Vagina (tissue), 2 donors: ENCODE measurements around the gene PAGE2B. TPM values are rescaled to one million over a fixed set of nuclear protein-coding genes. Genes with fewer than 3 reads are reported as not detected.
"Not testable (repeated sequence)": the region's sequence is repeated elsewhere in the genome, so short reads cannot be mapped to it uniquely, and the experiment has no call there.

Experiments
- DNase-seq, 2 donors: peaks; one replicate each; pipeline ENCODE4 v3.0.0-alpha.2; 2017; ENCODE audit errors: extremely low spot score in 2 of 2
- H3K27ac ChIP-seq: fragments of 200-600 bp; sonication (generic); one replicate; pipeline ENCODE4 v1.5.1; 2019
- H3K27me3 ChIP-seq: fragments of 200-600 bp; sonication (generic); one replicate; pipeline ENCODE4 v1.5.1; 2019
- H3K36me3 ChIP-seq, 2 donors: fragments of 200-600 bp; sonication (generic); one replicate each; pipeline ENCODE4 v1.5.1; 2017 to 2019
- H3K4me1 ChIP-seq: fragments of 200-600 bp; sonication (generic); one replicate; pipeline ENCODE4 v1.5.1; 2019
- H3K4me3 ChIP-seq, 2 donors: fragments of 200-600 bp; sonication (generic); 1 replicate in 1 of 2; 2 replicates in 1 of 2; pipeline ENCODE4 v1.5.1; 2016 to 2019
- H3K9me3 ChIP-seq: fragments of 200-600 bp; sonication (generic); one replicate; pipeline ENCODE4 v1.5.1; 2019
- CTCF ChIP-seq, 3 experiments: fragments of 450-650 bp in 2 of 3; fragments of 200-600 bp in 1 of 3; sonication (generic) in 1 of 3; IDR thresholded peaks; one replicate each; pipeline ENCODE4 v1.5.1; 2017 to 2019; ENCODE audit warnings: antibody characterized with exemption in 3 of 3, mild to moderate bottlenecking in 2 of 3, moderate library complexity in 2 of 3
- POLR2A ChIP-seq, 2 donors: fragments of 450-650 bp; IDR thresholded peaks; one replicate each; pipeline ENCODE4 v1.6.1; 2017; ENCODE audit warnings: antibody characterized with exemption in 2 of 2, mild to moderate bottlenecking in 2 of 2, moderate library complexity in 2 of 2
- POLR2AphosphoS5 ChIP-seq, 2 donors: sonication (generic); formaldehyde crosslinking; IDR thresholded peaks; one replicate each; pipeline ENCODE4 v1.9.0; 2017; ENCODE audit warnings: antibody characterized with exemption in 2 of 2, mild to moderate bottlenecking in 2 of 2, low read depth in 1 of 2; ENCODE audit not compliant: insufficient read depth in 1 of 2
- intact Hi-C: fragments of 100-400 bp; cut with DNase I; formaldehyde crosslinking; loops from one replicate; pipeline ENCODE4 v1.15.1; 2023
- total RNA-seq: library from RNA; depleted of rRNA; stranded (reverse); fragments of >200 nt; gene quantifications from one replicate; pipeline ENCODE4 v1.2.3, GENCODE V29; 2016

PAGE2B gene
- total RNA-seq, 1 donor from 2014 or later, result not detected

DNA sequence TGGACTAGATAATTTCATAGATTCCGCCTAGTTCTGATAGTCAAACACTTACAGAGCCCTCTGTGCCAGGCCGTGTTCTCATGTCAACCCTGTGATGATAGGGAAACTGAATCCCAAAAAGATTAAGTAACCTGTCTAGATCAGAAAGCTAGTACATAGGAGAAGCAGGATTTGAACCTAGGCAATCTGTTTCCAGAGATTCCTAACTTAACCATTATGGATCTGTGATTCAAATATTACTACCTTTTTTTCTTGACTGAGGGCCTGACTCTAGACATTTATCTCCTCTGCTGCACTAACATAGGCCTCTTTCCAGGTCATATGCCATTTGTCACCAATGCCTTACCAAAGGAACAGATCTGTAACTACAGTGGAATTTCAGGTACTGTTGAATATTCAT lies 45.5 kb upstream of the PAGE2B start:
- intact Hi-C loops, result loop anchor here (10.0 kb wide), 1 partner anchor 1586 kb away; no protein-coding TSS in a partner anchor
- TF ChIP-seq CTCF (IDR thresholded peaks at IDR 0.05), result no peak
- TF ChIP-seq POLR2A (IDR thresholded peaks at IDR 0.05), result no peak
- TF ChIP-seq POLR2AphosphoS5 (IDR thresholded peaks at IDR 0.05; ENCODE audit: insufficient read depth in 1 of 2, low read depth in 1 of 2), result no peak
- no peak for DNase-seq
- Histone ChIP-seq H3K36me3 (no peaks in the 10 kb centered on the region), H3K27me3 (no peaks in the 10 kb centered on the region), H3K9me3 (no peaks in the 10 kb centered on the region), H3K27ac (no peak overlapping the region), H3K4me3 (no peak overlapping the region), H3K4me1 (no peaks in the 10 kb centered on the region)

DNA sequence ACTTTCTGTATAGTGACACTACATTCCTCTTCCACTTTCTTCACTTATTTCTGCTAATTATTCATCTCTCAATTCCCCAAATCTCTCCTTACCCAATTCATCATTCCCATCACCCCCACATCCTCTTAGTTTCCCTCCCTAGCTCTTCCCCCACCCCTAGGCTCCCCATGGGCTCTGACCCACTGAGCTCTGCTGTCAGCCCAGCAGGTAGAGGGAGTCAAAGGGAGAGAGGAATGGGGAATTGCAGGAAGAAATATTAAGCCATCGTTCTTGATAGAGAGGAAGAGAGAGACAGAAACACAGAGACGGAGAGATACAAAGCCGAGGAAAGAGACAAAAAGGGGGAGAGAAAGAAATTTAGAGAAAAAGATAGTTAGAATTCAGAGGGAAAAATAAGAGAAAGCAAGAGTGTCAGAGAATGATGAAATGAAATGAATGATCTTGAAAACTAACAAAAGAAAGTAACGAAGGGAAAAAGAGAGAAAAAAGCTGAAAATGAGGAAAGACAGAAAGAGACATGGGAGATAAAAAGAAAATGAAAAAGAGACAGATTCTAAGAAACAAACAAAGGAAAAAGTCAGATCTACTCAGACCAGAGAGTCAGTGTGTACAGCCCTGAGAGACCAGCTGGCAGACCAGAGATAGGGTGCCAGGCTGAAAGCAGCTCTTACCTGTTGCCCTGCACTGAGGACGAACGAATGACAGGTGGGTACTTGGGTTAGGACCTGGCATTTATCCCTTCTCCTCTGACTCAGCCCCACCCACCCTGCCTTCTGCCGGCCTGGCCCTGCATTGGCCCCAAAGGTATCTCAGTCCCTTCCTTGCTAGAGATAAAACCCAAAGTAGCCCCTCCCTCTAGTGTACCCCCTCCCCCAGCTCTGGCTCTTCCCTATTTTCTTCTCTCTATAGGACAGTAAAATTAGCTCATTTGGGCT lies 44.3 kb upstream of the PAGE2B start, which contains the start of gene ALAS2:
ALAS2 (minus strand) TSS at position 707 of the 935 bp plus-strand sequence. CDS start 4,977 bp downstream, outside the sequence.
- no peak for DNase-seq
- Histone ChIP-seq H3K9me3 (no peaks in the 10 kb centered on the region), H3K27me3 (no peaks in the 10 kb centered on the region), H3K4me1 (no peaks in the 10 kb centered on the region), H3K4me3 (no peak within 1 kb of the TSS), H3K27ac (no peak within 1 kb of the TSS), H3K36me3 (no peaks in the 10 kb centered on the region)
- no peak for TF ChIP-seq CTCF (IDR thresholded peaks at IDR 0.05)
- no peak for TF ChIP-seq POLR2AphosphoS5 (IDR thresholded peaks at IDR 0.05; ENCODE audit: insufficient read depth in 1 of 2, low read depth in 1 of 2)
- no peak for TF ChIP-seq POLR2A (IDR thresholded peaks at IDR 0.05)
- intact Hi-C loops, result no loop called here

GRCh38 chrX:55033429-55033828 lies 41.4 kb upstream of the PAGE2B start:
- intact Hi-C loops, result no loop called here
- TF ChIP-seq CTCF (IDR thresholded peaks at IDR 0.05) (no peak), POLR2A (IDR thresholded peaks at IDR 0.05) (no peak), POLR2AphosphoS5 (IDR thresholded peaks at IDR 0.05; ENCODE audit: insufficient read depth in 1 of 2, low read depth in 1 of 2) (no peak)
- Histone ChIP-seq H3K27me3 (no peaks in the 10 kb centered on the region), H3K9me3 (no peaks in the 10 kb centered on the region), H3K27ac (no peak overlapping the region), H3K4me1 (no peaks in the 10 kb centered on the region), H3K4me3 (no peak overlapping the region), H3K36me3 (no peaks in the 10 kb centered on the region)
- DNase-seq, result no peak

GRCh38 chrX:55039471-55039870 lies 35.4 kb upstream of the PAGE2B start:
- Histone ChIP-seq H3K4me3 (no peak overlapping the region), H3K36me3 (no peaks in the 10 kb centered on the region), H3K27ac (no peak overlapping the region), H3K4me1 (no peaks in the 10 kb centered on the region), H3K9me3 (no peaks in the 10 kb centered on the region), H3K27me3 (no peaks in the 10 kb centered on the region)
- intact Hi-C loops, result no loop called here
- DNase-seq, result no peak
- TF ChIP-seq POLR2AphosphoS5 (IDR thresholded peaks at IDR 0.05; ENCODE audit: insufficient read depth in 1 of 2, low read depth in 1 of 2) (no peak), POLR2A (IDR thresholded peaks at IDR 0.05) (no peak), CTCF (IDR thresholded peaks at IDR 0.05) (no peak)

DNA sequence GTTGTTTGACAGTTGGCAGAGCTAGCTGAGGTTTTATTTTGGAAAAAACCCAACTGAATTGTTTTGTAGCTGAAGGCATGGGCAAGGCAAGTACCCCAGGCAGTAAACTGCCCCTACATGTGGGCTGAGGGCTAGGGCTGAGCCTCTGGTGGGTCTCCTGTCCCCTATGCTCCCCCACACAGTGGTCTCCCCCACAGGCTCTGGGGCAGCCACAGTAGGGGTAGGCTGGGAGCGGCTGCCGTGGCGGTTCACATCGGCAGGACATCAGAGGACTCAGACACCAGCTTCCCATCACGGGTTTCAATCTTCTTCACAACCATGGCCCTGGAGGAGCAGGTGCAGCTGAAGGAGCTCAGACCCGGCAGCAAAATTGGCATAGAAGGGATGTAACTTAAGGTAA lies 33.3 kb upstream of the PAGE2B start:
- no peak for TF ChIP-seq POLR2AphosphoS5 (IDR thresholded peaks at IDR 0.05; ENCODE audit: insufficient read depth in 1 of 2, low read depth in 1 of 2)
- no peak for DNase-seq
- Histone ChIP-seq H3K27me3 (no peaks in the 10 kb centered on the region), H3K9me3 (no peaks in the 10 kb centered on the region), H3K36me3 (no peaks in the 10 kb centered on the region), H3K4me1 (no peaks in the 10 kb centered on the region), H3K4me3 (no peak overlapping the region), H3K27ac (no peak overlapping the region)
- intact Hi-C loops, result loop anchor here (10.0 kb wide), 1 partner anchor 107 kb away; no protein-coding TSS in a partner anchor

DNA sequence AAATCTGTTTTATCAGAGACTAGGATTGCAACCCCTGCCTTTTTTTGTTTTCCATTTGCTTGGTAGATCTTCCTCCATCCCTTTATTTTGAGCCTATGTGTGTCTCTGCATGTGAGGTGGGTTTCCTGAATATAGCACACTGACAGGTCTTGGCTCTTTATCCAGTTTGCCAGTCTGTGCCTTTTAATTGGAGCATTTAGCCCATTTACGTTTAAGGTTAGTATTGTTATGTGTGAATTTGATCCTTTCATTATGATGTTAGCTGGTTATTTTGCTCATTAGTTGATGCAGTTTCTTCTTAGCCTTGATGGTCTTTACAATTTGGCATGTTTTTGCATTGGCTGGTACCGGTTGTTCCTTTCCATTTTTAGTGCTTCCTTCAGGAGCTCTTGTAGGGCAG lies 24.2 kb upstream of the PAGE2B start:
- H3K4me1 ChIP-seq, H3K9me3 ChIP-seq, H3K4me3 ChIP-seq, DNase-seq, H3K36me3 ChIP-seq, H3K27me3 ChIP-seq, H3K27ac ChIP-seq, intact Hi-C loops: not testable (repeated sequence)
